Neural progenitor cell (in vitro differentiated cells): Measurements from ENCODE around the gene ELF5. TPM values are rescaled to one million over a fixed set of nuclear protein-coding genes. Genes with fewer than 3 reads are reported as not detected.

Experiments used
- DNase-seq: peaks from one replicate; pipeline ENCODE4 v3.0.0-alpha.2; 2016; ENCODE audit warnings: low spot score
- H2AFZ ChIP-seq: fragments of 200-600 bp; sonication (generic); replicated peaks from 2 replicates; pipeline ENCODE4 v1.6.1; 2016; ENCODE audit warnings: antibody characterized with exemption
- H3F3A ChIP-seq: fragments of 200-600 bp; sonication (generic); 2 replicates; pipeline ENCODE4 v1.6.1; 2016; ENCODE audit warnings: antibody characterized with exemption, low read depth
- H3K27ac ChIP-seq: fragments of 200-600 bp; sonication (generic); 2 replicates; pipeline ENCODE4 v1.5.1; 2016; ENCODE audit warnings: mild to moderate bottlenecking
- H3K27me3 ChIP-seq: fragments of 200-600 bp; sonication (generic); 2 replicates; pipeline ENCODE4 v1.6.1; 2016; ENCODE audit warnings: mild to moderate bottlenecking, moderate library complexity
- H3K36me3 ChIP-seq: fragments of 200-600 bp; sonication (generic); 2 replicates; pipeline ENCODE4 v1.5.1; 2016
- H3K4me1 ChIP-seq: fragments of 200-600 bp; sonication (generic); 2 replicates; pipeline ENCODE4 v1.6.1; 2016; ENCODE audit warnings: mixed run types
- H3K4me2 ChIP-seq: fragments of 200-600 bp; sonication (generic); 2 replicates; pipeline ENCODE4 v1.6.1; 2016
- H3K4me3 ChIP-seq: fragments of 200-600 bp; sonication (generic); 2 replicates; pipeline ENCODE4 v1.5.1; 2016
- H3K79me2 ChIP-seq: fragments of 200-600 bp; sonication (generic); 2 replicates; pipeline ENCODE4 v1.6.1; 2016; ENCODE audit warnings: low read depth
- H3K9ac ChIP-seq: fragments of 200-600 bp; sonication (generic); 2 replicates; pipeline ENCODE4 v1.6.1; 2016
- H3K9me3 ChIP-seq: fragments of 200-600 bp; sonication (generic); 2 replicates; pipeline ENCODE4 v1.5.1; 2016; ENCODE audit warnings: low read depth
- H4K20me1 ChIP-seq: fragments of 200-600 bp; sonication (generic); 2 replicates; pipeline ENCODE4 v1.6.1; 2016; ENCODE audit warnings: low read depth
- H3K27ac Mint-ChIP-seq: 3 replicates; pipeline ENCODE4 v1.8.0; 2021; ENCODE audit warnings: mixed read lengths
- H3K27me3 Mint-ChIP-seq: 2 replicates; pipeline ENCODE4 v1.8.0; 2022; ENCODE audit warnings: low read depth, mild to moderate bottlenecking, inconsistent platforms, moderate library complexity, mixed read lengths; ENCODE audit not compliant: insufficient read depth
- H3K36me3 Mint-ChIP-seq: 3 replicates; pipeline ENCODE4 v1.8.0; 2021; ENCODE audit warnings: mixed read lengths
- H3K4me1 Mint-ChIP-seq: 3 replicates; pipeline ENCODE4 v1.8.0; 2021; ENCODE audit warnings: mixed read lengths
- H3K4me3 Mint-ChIP-seq: 3 replicates; pipeline ENCODE4 v1.8.0; 2021; ENCODE audit warnings: mild to moderate bottlenecking, moderate library complexity, mixed read lengths
- H3K9me3 Mint-ChIP-seq: 3 replicates; pipeline ENCODE4 v1.8.0; 2020; ENCODE audit warnings: mixed read lengths
- EZH2 ChIP-seq: fragments of 200-600 bp; sonication (generic); IDR thresholded peaks from 2 replicates; pipeline ENCODE4 v1.6.1; 2017; ENCODE audit warnings: antibody characterized with exemption, mild to moderate bottlenecking, moderate library complexity
- EZH2phosphoT487 ChIP-seq: fragments of 200-600 bp; sonication (generic); IDR thresholded peaks from 2 replicates; pipeline ENCODE4 v1.6.1; 2017; ENCODE audit warnings: antibody characterized with exemption
- total RNA-seq: library from RNA; depleted of rRNA; stranded (reverse); fragments of >200 nt; gene quantifications from 2 replicates; pipeline ENCODE4 v1.2.3, GENCODE V29; 2015; ENCODE audit warnings: low replicate concordance
- TF ChIP-seq, protein P1 (sequence below): fragments of 200-600 bp; sonication (generic); IDR thresholded peaks from 2 replicates; pipeline ENCODE4 v1.5.1; 2017; ENCODE audit warnings: antibody characterized with exemption, mild to moderate bottlenecking

The ELF5 gene
- total RNA-seq, 1 donor from 2014 or later, result not detected

DNA sequence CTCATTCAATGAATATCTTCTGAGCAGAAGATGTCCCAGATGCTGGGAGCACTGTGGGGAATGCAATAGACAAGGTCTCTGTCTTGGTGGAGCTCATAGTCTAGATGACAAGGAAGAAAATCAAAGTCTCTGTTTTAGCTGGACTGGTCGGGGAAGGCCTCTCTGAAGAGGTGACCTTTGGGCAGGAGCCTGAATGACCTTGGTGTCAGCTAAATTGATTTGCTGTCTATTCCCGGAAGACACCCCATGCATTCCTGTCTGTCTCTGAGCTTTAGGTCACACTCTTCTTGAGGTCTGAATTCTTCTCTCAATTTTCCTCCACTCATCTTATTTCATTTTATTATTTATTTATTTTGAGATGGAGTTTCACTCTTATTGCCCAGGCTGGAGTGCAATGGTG lies 14.5 kb upstream of the ELF5 start:
- no peaks in the 10 kb centered on the region for H3K4me1 ChIP-seq

DNA sequence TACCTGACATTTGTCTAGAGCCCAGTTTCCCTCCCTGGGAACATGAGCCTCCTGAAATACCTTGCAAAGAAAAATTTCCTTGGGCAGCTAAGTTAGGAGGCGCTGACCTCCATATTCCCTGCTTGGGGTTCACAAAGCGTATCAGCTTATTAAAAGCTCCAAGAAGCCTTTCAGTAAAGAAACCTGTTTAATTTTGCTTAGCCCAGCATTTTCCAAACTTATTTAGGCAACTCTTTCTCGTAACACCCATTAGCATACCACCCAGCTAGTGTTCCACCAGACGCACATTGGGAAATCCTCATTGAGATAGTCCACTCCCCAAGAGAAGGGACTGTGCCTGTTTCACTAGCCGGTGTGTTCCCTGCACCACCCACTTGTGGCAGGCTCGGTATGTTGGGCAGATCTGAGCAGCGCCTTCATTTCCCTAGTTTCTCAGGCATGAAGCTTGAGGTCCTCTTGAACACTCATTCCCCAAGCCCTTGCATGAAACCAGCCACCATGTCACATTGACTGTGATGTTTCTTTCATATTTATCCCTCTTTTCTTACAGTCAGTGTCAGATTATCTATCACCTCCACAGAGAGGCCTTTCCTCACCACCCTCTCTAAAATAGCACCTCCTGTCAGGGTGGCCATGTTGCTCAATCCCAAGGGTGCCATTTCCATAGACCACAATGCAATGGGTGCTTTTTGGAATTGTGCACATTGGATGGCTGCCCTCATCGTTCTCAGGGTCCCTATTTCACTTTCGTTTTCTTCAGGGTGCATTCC lies 12.5 kb upstream of the ELF5 start:
- H3K36me3 Mint-ChIP-seq, result no peaks in the 10 kb centered on the region

More for the DNA sequence above, 14.5 kb upstream of the ELF5 start:
- Mint-ChIP-seq H3K9me3 (no peaks in the 10 kb centered on the region), H3K4me1 (no peaks in the 10 kb centered on the region), H3K27ac (no peak overlapping the region), H3K4me3 (no peak overlapping the region), H3K36me3 (no peaks in the 10 kb centered on the region), H3K27me3 (peaks cover 7% of the 10 kb centered on the region)
- no peaks in the 10 kb centered on the region for H3K27me3 ChIP-seq
- TF ChIP-seq EZH2phosphoT487 (no peak), EZH2 (no peak)
- TF ChIP-seq, protein P1, sequence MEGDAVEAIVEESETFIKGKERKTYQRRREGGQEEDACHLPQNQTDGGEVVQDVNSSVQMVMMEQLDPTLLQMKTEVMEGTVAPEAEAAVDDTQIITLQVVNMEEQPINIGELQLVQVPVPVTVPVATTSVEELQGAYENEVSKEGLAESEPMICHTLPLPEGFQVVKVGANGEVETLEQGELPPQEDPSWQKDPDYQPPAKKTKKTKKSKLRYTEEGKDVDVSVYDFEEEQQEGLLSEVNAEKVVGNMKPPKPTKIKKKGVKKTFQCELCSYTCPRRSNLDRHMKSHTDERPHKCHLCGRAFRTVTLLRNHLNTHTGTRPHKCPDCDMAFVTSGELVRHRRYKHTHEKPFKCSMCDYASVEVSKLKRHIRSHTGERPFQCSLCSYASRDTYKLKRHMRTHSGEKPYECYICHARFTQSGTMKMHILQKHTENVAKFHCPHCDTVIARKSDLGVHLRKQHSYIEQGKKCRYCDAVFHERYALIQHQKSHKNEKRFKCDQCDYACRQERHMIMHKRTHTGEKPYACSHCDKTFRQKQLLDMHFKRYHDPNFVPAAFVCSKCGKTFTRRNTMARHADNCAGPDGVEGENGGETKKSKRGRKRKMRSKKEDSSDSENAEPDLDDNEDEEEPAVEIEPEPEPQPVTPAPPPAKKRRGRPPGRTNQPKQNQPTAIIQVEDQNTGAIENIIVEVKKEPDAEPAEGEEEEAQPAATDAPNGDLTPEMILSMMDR, result no peak
- no peaks in the 10 kb centered on the region for H3K79me2 ChIP-seq
- no peak overlapping the region for H3K4me3 ChIP-seq
- no peak overlapping the region for H3K27ac ChIP-seq
- H3K9me3 ChIP-seq, result no peaks in the 10 kb centered on the region
- no peaks in the 10 kb centered on the region for H3F3A ChIP-seq
- no peak for DNase-seq
- H3K4me2 ChIP-seq, result no peak overlapping the region
- no peaks in the 10 kb centered on the region for H4K20me1 ChIP-seq
- H3K36me3 ChIP-seq, result no peaks in the 10 kb centered on the region
- no peak overlapping the region for H2AFZ ChIP-seq
- H3K9ac ChIP-seq, result no peak overlapping the region

DNA sequence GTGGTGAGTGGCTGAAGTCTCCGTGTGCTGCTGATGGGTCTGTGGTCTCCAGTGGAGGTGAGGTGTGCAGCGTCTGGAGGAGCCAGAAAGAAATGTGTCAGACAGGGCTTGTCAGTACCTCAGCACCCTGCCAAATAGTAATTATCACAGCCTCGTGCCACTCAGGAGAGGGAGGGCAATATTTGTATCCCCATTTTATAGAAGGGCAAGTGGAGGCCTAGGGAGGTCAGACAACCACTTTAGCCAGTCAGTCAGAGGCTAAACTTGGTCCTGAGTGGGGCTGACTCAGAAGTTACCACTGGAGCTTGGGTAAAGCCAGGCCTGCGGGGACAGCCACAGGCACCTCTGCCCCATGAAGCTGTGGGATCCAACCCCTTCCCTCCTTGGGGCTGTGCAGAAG lies 11.5 kb upstream of the ELF5 start:
- Histone ChIP-seq H4K20me1 (no peaks in the 10 kb centered on the region), H3K4me2 (no peak overlapping the region), H3K9ac (no peak overlapping the region), H3K27ac (no peak overlapping the region), H3K4me1 (no peaks in the 10 kb centered on the region), H3K27me3 (no peaks in the 10 kb centered on the region), H2AFZ (no peak overlapping the region), H3K79me2 (no peaks in the 10 kb centered on the region), H3K36me3 (no peaks in the 10 kb centered on the region), H3F3A (no peaks in the 10 kb centered on the region), H3K4me3 (no peak overlapping the region), H3K9me3 (no peaks in the 10 kb centered on the region)
- TF ChIP-seq EZH2 (no peak), EZH2phosphoT487 (no peak)
- TF ChIP-seq, protein P1, result no peak
- H3K36me3 Mint-ChIP-seq, result no peaks in the 10 kb centered on the region
- H3K27ac Mint-ChIP-seq, result no peak overlapping the region
- H3K4me1 Mint-ChIP-seq, result no peaks in the 10 kb centered on the region
- DNase-seq, result no peak
- no peak overlapping the region for H3K4me3 Mint-ChIP-seq
- peaks cover 7% of the 10 kb centered on the region for H3K27me3 Mint-ChIP-seq
- no peaks in the 10 kb centered on the region for H3K9me3 Mint-ChIP-seq

More for the DNA sequence above, 12.5 kb upstream of the ELF5 start:
- no peak for TF ChIP-seq EZH2
- TF ChIP-seq, protein P1, result no peak
- TF ChIP-seq EZH2phosphoT487, result no peak
- H3K27ac ChIP-seq, result no peak overlapping the region
- H2AFZ ChIP-seq, result no peak overlapping the region
- H3K4me2 ChIP-seq, result no peak overlapping the region
- H3K79me2 ChIP-seq, result no peaks in the 10 kb centered on the region
- H3K27me3 Mint-ChIP-seq, result peaks cover 4% of the 10 kb centered on the region
- no peaks in the 10 kb centered on the region for H3K4me1 Mint-ChIP-seq
- no peaks in the 10 kb centered on the region for H3K9me3 Mint-ChIP-seq
- no peaks in the 10 kb centered on the region for H3K9me3 ChIP-seq
- no peaks in the 10 kb centered on the region for H3K4me1 ChIP-seq
- H3K4me3 ChIP-seq, result no peak overlapping the region
- no peaks in the 10 kb centered on the region for H4K20me1 ChIP-seq
- no peak overlapping the region for H3K4me3 Mint-ChIP-seq
- no peak for DNase-seq
- no peaks in the 10 kb centered on the region for H3K27me3 ChIP-seq
- no peaks in the 10 kb centered on the region for H3F3A ChIP-seq
- H3K36me3 ChIP-seq, result no peaks in the 10 kb centered on the region
- H3K27ac Mint-ChIP-seq, result no peak overlapping the region
- H3K9ac ChIP-seq, result no peak overlapping the region
